Endothelial cell of umbilical vein (primary cell): ENCODE data around the gene ANKRD39. TPM values are rescaled to one million over a fixed set of nuclear protein-coding genes. Genes with fewer than 3 reads are reported as not detected.
A peak's percentile ranks its signal among the peaks of the same experiment; 100 is the strongest.

Source experiments
- BruUV-seq: library from RNA; stranded (reverse); fragments of 400-500 nt; replicated peaks from 2 replicates; lab custom pipeline; 2021; lab: Mats Ljungman, UMichigan
- CTCF ChIA-PET: fragments of 300-600, 350-600 bp; sonication (Branson Sonifier 250); formaldehyde crosslinking; loops from one replicate; lab custom pipeline; 2021; ENCODE audit warnings: antibody characterized with exemption, inconsistent platforms; lab: Charles Lee
- POLR2A ChIA-PET: fragments of 300-600, 350-600 bp; sonication (Branson Sonifier 250); formaldehyde crosslinking; loops from one replicate; lab custom pipeline; 2021; ENCODE audit warnings: antibody characterized with exemption, inconsistent platforms; lab: Charles Lee
- DNase-seq: peaks from one replicate; pipeline ENCODE4 v3.0.0-alpha.2; 2011; ENCODE audit warnings: low read depth, low spot score
- FAIRE-seq: peaks from 2 replicates; lab custom pipeline; 2011; peaks lifted over from hg19 to GRCh38; lab: Jason Lieb, UNC
- H2AFZ ChIP-seq: 2 replicates; pipeline ENCODE4 v1.6.0; 2012; ENCODE audit warnings: low read depth, low read length, control low read depth, inconsistent platforms
- H3K27ac ChIP-seq: 2 replicates; pipeline ENCODE4 v1.5.1; 2011; ENCODE audit warnings: low read depth, mild to moderate bottlenecking, control low read depth, low read length, moderate library complexity; ENCODE audit not compliant: insufficient read depth
- H3K27me3 ChIP-seq, 2 experiments: 2 replicates each; pipeline versions ENCODE4 v1.6.0 to v1.6.1; 2011; ENCODE audit warnings: low read length in 2 of 2, mixed read lengths in 1 of 2; ENCODE audit not compliant: control insufficient read depth in 2 of 2, insufficient read depth in 2 of 2
- H3K36me3 ChIP-seq, 2 experiments: 2 replicates in 1 of 2; 3 replicates in 1 of 2; pipeline ENCODE4 v1.5.1; 2011; ENCODE audit warnings: low read length in 2 of 2, mild to moderate bottlenecking in 1 of 2, moderate library complexity in 1 of 2; ENCODE audit not compliant: control insufficient read depth in 2 of 2, insufficient read depth in 2 of 2; ENCODE audit errors: extremely low read depth in 1 of 2
- H3K4me1 ChIP-seq: 3 replicates; pipeline ENCODE4 v1.5.1; 2011; ENCODE audit warnings: mild to moderate bottlenecking, low read length; ENCODE audit not compliant: control insufficient read depth, insufficient read depth; ENCODE audit errors: extremely low read depth
- H3K4me2 ChIP-seq: 2 replicates; pipeline ENCODE4 v1.6.1; 2011; ENCODE audit warnings: low read length, control low read depth, mixed read lengths; ENCODE audit not compliant: insufficient read depth
- H3K4me3 ChIP-seq, 3 experiments: fragments of 200-600 bp in 1 of 3; sonication (generic), shearing (Covaris generic) in 1 of 3; replicated peaks in 1 of 3; 2 replicates each; pipeline ENCODE4 v1.5.1; 2011 to 2016; ENCODE audit warnings: control low read depth in 3 of 3, low read length in 3 of 3, mild to moderate bottlenecking in 2 of 3, inconsistent platforms in 1 of 3, low read depth in 1 of 3, moderate library complexity in 1 of 3; ENCODE audit not compliant: insufficient read depth in 1 of 3
- H3K79me2 ChIP-seq: 2 replicates; pipeline ENCODE4 v1.6.0; 2012; ENCODE audit warnings: low read length, inconsistent platforms; ENCODE audit not compliant: control insufficient read depth, insufficient read depth
- H3K9ac ChIP-seq: replicated peaks from 2 replicates; pipeline ENCODE3; 2011; ENCODE audit warnings: low read length, control low read depth; ENCODE audit not compliant: insufficient read depth; ENCODE audit errors: extremely low read depth
- H3K9me1 ChIP-seq: replicated peaks from 3 replicates; pipeline ENCODE4 v1.6.0; 2011; ENCODE audit warnings: mild to moderate bottlenecking, low read length; ENCODE audit not compliant: control insufficient read depth, insufficient read depth; ENCODE audit errors: extremely low read depth
- H3K9me3 ChIP-seq: replicated peaks from 2 replicates; pipeline ENCODE4 v1.5.1; 2012; ENCODE audit warnings: low read length, inconsistent platforms; ENCODE audit not compliant: control insufficient read depth, insufficient read depth
- H4K20me1 ChIP-seq: replicated peaks from 2 replicates; pipeline ENCODE3; 2011; ENCODE audit warnings: mild to moderate bottlenecking, low read length; ENCODE audit not compliant: control insufficient read depth, insufficient read depth; ENCODE audit errors: extremely low read depth
- CTCF ChIP-seq, 2 donors: IDR thresholded peaks; 1 replicate in 1 of 2; 2 replicates in 1 of 2; pipeline ENCODE4 v1.5.1; 2011; ENCODE audit warnings: low read length in 2 of 2, mild to moderate bottlenecking in 2 of 2, moderate library complexity in 2 of 2, control low read depth in 1 of 2, inconsistent platforms in 1 of 2, low read depth in 1 of 2; ENCODE audit not compliant: insufficient read depth in 1 of 2; ENCODE audit errors: extremely low read depth in 1 of 2
- EZH2 ChIP-seq: IDR thresholded peaks from 2 replicates; pipeline ENCODE4 v1.6.1; 2012; ENCODE audit warnings: borderline replicate concordance, low read depth, mild to moderate bottlenecking, moderate library complexity, low read length, inconsistent platforms; ENCODE audit not compliant: severe bottlenecking
- FOS ChIP-seq: IDR thresholded peaks from 2 replicates; pipeline ENCODE4 v1.6.1; 2011; ENCODE audit warnings: mild to moderate bottlenecking, low read length, moderate library complexity, borderline replicate concordance; ENCODE audit not compliant: insufficient read depth
- GATA2 ChIP-seq: IDR thresholded peaks from 2 replicates; pipeline ENCODE4 v1.7.0; 2011; ENCODE audit warnings: low read depth, mild to moderate bottlenecking, moderate library complexity, mixed read lengths, low read length; ENCODE audit not compliant: insufficient read length, insufficient read depth
- JUN ChIP-seq: IDR thresholded peaks from 2 replicates; pipeline ENCODE4 v1.6.1; 2011; ENCODE audit warnings: borderline replicate concordance, low read depth; ENCODE audit not compliant: insufficient read length, insufficient read depth
- MAX ChIP-seq: IDR thresholded peaks from 2 replicates; pipeline ENCODE4 v1.6.1; 2011; ENCODE audit not compliant: insufficient read depth, insufficient read length
- MYC ChIP-seq: IDR thresholded peaks from one replicate; pipeline ENCODE4 v1.6.1; 2011; ENCODE audit warnings: mild to moderate bottlenecking, low read depth, low read length
- POLR2A ChIP-seq: IDR thresholded peaks from 2 replicates; pipeline ENCODE4 v1.6.1; 2012; ENCODE audit warnings: low read depth, mild to moderate bottlenecking, control low read depth, low read length
- POLR2AphosphoS5 ChIP-seq: IDR thresholded peaks from 2 replicates; pipeline ENCODE4 v1.6.1; 2012; ENCODE audit warnings: low read depth, mild to moderate bottlenecking, control low read depth, low read length, moderate library complexity; ENCODE audit not compliant: insufficient read depth
- dilution Hi-C: fragments of 300-500 bp; cut with MboI; formaldehyde crosslinking; loops from one replicate; pipeline ENCODE4 v1.15.0; 2019; ENCODE audit warnings: low sequenced_read_pairs; ENCODE audit not compliant: extremely low pct_ligation_motif_present
- intact Hi-C: fragments of 100-400 bp; cut with micrococcal nuclease; formaldehyde crosslinking; loops from one replicate; pipeline ENCODE4 v1.10.0; 2022
- polyA plus RNA-seq, 4 experiments: library from polyadenylated mRNA; depleted of rRNA in 3 of 4; stranded (reverse) in 3 of 4; unstranded in 1 of 4; fragments of >200 nt; gene quantifications; 2 replicates each; pipeline versions ENCODE4 v1.2.1 to v1.2.3, GENCODE V29; 2011 to 2012; ENCODE audit warnings: missing spikeins in 1 of 4
- total RNA-seq: library from RNA; stranded (reverse); gene quantifications from 2 replicates; pipeline ENCODE4 v1.2.3, GENCODE V29; 2021

Gene ANKRD39
- total and polyA plus RNA-seq, 2 donors (not counting 3 experiments of a cell fraction or from before 2014, with no cell fraction given): 14.7 to 17.9 TPM

- Histone ChIP-seq H3K9ac (no peak overlapping the region), H3K36me3 (no peaks in the 10 kb centered on the region), H3K27ac (no peak overlapping the region), H3K4me2 (no peak overlapping the region), H3K4me1 (no peaks in the 10 kb centered on the region), H2AFZ (no peak overlapping the region), H3K27me3 (no peaks in the 10 kb centered on the region), H3K4me3 (no peak overlapping the region), H3K9me1 (no peaks in the 10 kb centered on the region), H3K9me3 (no peaks in the 10 kb centered on the region), H4K20me1 (no peaks in the 10 kb centered on the region), H3K79me2 (no peaks in the 10 kb centered on the region)
- ChIA-PET CTCF (interaction anchor here (1.4 to 2.6 kb wide), 3 partner anchors 23 to 38 kb away, joined by 3 to 15 read pairs (median 5); partner anchors contain the start of gene ANKRD39), POLR2A (no interaction called here)
- DNase-seq: peak; percentile 34
- no peak for TF ChIP-seq POLR2AphosphoS5
- TF ChIP-seq MAX: no peak
- no peak for TF ChIP-seq CTCF (IDR thresholded peaks at IDR 0.05; ENCODE audit: extremely low read depth in 1 of 2, insufficient read depth in 1 of 2, low read depth in 1 of 2, low read length in 2 of 2)
- no peak for TF ChIP-seq GATA2
- TF ChIP-seq JUN: no peak
- no peak for TF ChIP-seq EZH2
- TF ChIP-seq MYC: no peak
- TF ChIP-seq FOS: no peak
- no peak for TF ChIP-seq POLR2A
- no TSS peak for BruUV-seq
- dilution Hi-C loops (no loop called here), intact Hi-C loops (no loop called here)
- peak; percentile 62 for FAIRE-seq
Observed at GRCh38 chr2:96891591-96892333, 33.9 kb upstream of the ANKRD39 start.
